ENCODE data around the gene DLGAP4.

The DLGAP4 gene

DNA sequence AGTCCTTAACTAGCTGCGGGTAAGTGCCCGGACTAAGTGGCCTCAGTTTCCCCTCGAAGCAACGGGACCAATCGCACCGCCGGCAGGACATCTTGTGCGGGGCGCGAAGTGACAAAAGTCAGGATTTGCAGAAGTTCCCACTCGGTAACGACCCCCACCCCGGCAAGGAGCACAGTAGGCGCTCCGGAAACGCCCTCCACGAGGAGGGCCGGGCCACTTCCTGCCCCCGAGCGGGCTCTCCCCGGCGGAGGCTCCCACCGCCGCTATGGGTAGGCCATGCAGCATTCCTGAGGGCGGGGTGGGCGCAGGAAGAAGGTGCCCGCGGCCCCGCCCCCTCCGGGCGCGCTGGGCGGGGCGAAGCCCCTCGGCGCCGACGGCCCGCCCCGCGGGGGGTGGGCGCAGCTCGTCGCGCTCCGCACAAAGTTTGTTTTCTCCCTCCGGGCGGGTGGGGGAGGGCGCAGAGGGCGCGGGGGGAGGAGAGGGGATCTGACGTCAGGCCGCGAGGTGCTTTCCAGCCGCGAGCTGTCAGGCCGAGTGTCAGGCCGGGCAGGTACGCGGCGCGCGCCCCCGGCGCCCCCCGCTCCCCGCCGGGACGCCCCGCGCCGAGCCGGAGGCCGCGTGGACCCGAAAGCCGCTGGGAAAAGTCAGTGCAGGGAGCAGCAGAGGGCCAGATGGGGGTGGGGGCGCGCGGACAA lies 267.1 kb downstream of the DLGAP4 start, which contains the start of gene TGIF2:
Gene TGIF2, plus strand, starts transcription at position 495 of the 695 bp plus-strand sequence. CDS start 5,178 bp downstream, outside the sequence.
- peak; percentile 73 to 90 for DNase-seq

DNA sequence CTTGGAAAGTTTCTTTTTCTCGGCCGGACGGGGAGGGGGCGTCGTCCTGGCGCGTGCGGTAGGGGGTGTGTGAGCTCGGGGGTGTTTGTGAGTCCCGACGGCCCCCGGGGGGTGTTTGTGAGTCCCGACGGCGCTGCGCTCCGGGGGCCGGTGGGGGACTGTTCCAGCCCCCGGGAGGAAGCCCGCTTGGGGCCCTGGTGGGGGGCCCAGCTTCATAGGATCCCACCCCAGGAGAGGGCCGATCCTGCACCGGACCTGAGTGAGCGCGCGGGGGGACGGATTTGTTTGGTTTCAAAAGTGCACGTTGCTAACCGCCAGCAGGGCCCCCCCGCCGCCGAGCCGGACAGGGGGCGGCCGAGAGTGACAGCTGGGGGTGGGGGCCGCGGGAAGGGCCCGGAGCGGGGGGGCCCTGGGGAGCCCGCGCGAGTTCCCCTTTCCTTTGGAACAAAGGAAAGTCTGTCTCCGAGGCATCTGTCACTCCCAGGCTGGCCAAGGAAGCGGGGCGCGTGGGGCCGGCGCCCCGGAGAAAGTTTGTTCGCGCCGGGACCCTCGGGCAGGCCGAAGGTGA lies 267.7 kb downstream of the DLGAP4 start:
- peak; percentile 46 to 63 for DNase-seq

DNA sequence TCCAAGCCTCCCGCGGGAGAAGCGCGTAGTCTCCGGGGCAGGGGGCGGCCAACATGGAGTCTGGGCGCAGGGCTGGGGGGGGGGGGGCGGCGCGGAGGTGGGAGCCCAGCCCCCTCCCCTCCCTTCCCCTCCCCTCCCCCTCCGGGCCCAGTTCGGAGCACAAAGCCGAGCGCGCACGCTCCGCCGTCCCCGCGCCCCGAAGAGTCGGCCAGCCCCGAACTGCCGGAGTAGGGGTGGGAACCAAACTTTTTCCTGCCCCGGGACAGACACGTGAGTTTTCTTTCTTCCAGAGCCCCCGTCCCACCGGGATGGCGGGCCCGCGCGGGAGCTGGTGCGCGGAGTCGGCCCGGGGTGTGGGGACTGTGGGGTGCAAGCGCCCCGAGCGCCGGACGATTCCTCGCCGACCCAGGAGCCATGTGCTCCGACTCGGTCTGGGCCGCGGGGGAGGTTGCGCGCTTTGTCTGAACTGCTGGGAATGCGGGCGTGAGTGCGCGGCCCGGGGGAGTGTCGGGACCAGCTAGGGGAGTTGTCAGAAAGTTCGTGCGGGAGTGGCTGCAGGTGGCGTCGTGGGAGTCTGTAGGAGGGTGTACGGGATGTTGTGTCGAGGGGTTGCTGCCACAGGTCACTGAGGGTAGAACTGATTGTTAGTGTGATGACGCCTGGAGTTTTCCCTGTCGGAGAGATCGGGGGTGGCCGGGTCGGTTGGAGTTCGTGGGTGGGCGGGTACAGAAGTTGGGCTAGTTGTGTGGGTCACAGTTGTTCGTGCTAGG lies 268.4 kb downstream of the DLGAP4 start:
- peak; percentile 46 to 65 for DNase-seq

DNA sequence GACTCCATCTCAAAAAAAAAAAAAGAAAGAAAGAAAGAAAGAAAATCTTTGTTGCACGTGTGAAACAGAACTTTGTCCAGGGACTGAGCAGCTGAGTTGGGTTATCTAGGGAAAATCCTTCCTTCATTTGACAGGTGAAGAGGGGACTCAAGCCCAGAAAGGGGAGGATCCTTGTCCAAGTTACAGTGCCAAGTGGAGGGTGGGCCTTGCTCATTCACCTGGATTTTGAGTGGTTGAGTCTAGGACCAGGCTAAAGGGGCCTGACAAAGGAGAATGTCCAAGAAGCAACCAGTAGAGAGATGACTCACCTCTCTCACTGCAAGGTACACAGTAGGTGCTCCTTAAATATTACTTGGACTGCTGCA lies 269.9 kb downstream of the DLGAP4 start:
- no peak for DNase-seq

All from NCI-H524 (cell line).